ENCODE measurements around the gene POLG. TPM values are rescaled to one million over a fixed set of nuclear protein-coding genes. Genes with fewer than 3 reads are reported as not detected.

POLG gene
- total RNA-seq, 1 donor from 2014 or later, result 58.2 TPM

GRCh38 chr15:89330119-89330518 is 4.5 kb downstream of the POLG start:
- Histone ChIP-seq H3K4me1 (peaks cover 42% of the 10 kb centered on the region), H3K27me3 (ENCODE audit: low read depth) (no peaks in the 10 kb centered on the region), H3K36me3 (peaks cover 83% of the 10 kb centered on the region), H3K27ac (no peak overlapping the region), H3K9me3 (no peaks in the 10 kb centered on the region), H3K4me3 (no peak overlapping the region)
- no peak for TF ChIP-seq CTCF (IDR thresholded peaks at IDR 0.05)
- ATAC-seq (no peak), DNase-seq (no peak)
- intact Hi-C loops (cut with DNase I), result no loop called here

- no peak for ATAC-seq
- H3K36me3 ChIP-seq, result peaks cover 87% of the 10 kb centered on the region
- no peak overlapping the region for H3K4me3 ChIP-seq
- no peak for TF ChIP-seq CTCF (IDR thresholded peaks at IDR 0.05)
- intact Hi-C loops (cut with DNase I), result no loop called here
- peaks cover 42% of the 10 kb centered on the region for H3K4me1 ChIP-seq
- DNase-seq, result no peak
- no peaks in the 10 kb centered on the region for H3K9me3 ChIP-seq
- H3K27me3 ChIP-seq (ENCODE audit: low read depth), result no peaks in the 10 kb centered on the region
- no peak overlapping the region for H3K27ac ChIP-seq
Measured at GRCh38 chr15:89329329-89330084, 5.1 kb downstream of the POLG start.

- DNase-seq, result no peak
- peaks cover 95% of the 10 kb centered on the region for H3K36me3 ChIP-seq
- peaks cover 38% of the 10 kb centered on the region for H3K4me1 ChIP-seq
- H3K27me3 ChIP-seq (ENCODE audit: low read depth), result no peaks in the 10 kb centered on the region
- no peak overlapping the region for H3K27ac ChIP-seq
- no peak for ATAC-seq
- H3K4me3 ChIP-seq, result no peak overlapping the region
- intact Hi-C loops (cut with DNase I), result no loop called here
- no peak for TF ChIP-seq CTCF (IDR thresholded peaks at IDR 0.05)
- H3K9me3 ChIP-seq, result no peaks in the 10 kb centered on the region
Measured at GRCh38 chr15:89328398-89329254, 6.0 kb downstream of the POLG start.

- ATAC-seq, result no peak
- no peak for TF ChIP-seq CTCF (IDR thresholded peaks at IDR 0.05)
- DNase-seq, result no peak
- H3K27ac ChIP-seq, result no peak overlapping the region
- H3K4me3 ChIP-seq, result no peak overlapping the region
- H3K9me3 ChIP-seq, result no peaks in the 10 kb centered on the region
- intact Hi-C loops (cut with DNase I), result no loop called here
- no peaks in the 10 kb centered on the region for H3K27me3 ChIP-seq (ENCODE audit: low read depth)
- peaks cover 96% of the 10 kb centered on the region for H3K36me3 ChIP-seq
- peaks cover 23% of the 10 kb centered on the region for H3K4me1 ChIP-seq
Measured at GRCh38 chr15:89327113-89327512, 7.5 kb downstream of the POLG start.

GRCh38 chr15:89326316-89326715 is 8.3 kb downstream of the POLG start:
- TF ChIP-seq CTCF (IDR thresholded peaks at IDR 0.05), result no peak
- ATAC-seq, result no peak
- no peak for DNase-seq
- intact Hi-C loops (cut with DNase I), result no loop called here
- Histone ChIP-seq H3K27ac (no peak overlapping the region), H3K36me3 (peaks cover 97% of the 10 kb centered on the region), H3K9me3 (no peaks in the 10 kb centered on the region), H3K4me3 (no peak overlapping the region), H3K4me1 (peaks cover 15% of the 10 kb centered on the region), H3K27me3 (ENCODE audit: low read depth) (no peaks in the 10 kb centered on the region)

All from lower lobe of right lung (tissue), 2 donors.